Measurements from ENCODE around the gene PRELP.

Gene PRELP

GRCh38 chr1:203519896-203520295 lies 44.3 kb downstream of the PRELP start:
- TF ChIP-seq POLR2A (IDR thresholded peaks at IDR 0.05; ENCODE audit: extremely low read depth, insufficient read length) (no peak), MAX (IDR thresholded peaks at IDR 0.05; ENCODE audit: low read depth, low read length) (no peak)
- no peak overlapping the region for H3K4me3 ChIP-seq (ENCODE audit: low read depth, low read length)
- no peak for DNase-seq (ENCODE audit: low read depth)

GRCh38 chr1:203520315-203520714 lies 44.7 kb downstream of the PRELP start:
- no peak for TF ChIP-seq MYC (IDR thresholded peaks at IDR 0.05; ENCODE audit: low read depth, low read length)
- TF ChIP-seq CTCF (IDR thresholded peaks at IDR 0.05; ENCODE audit: low read depth, low read length) = no peak
- no peak for TF ChIP-seq POLR2A (IDR thresholded peaks at IDR 0.05; ENCODE audit: extremely low read depth, insufficient read length)
- TF ChIP-seq MAX (IDR thresholded peaks at IDR 0.05; ENCODE audit: low read depth, low read length) = no peak
- no peak overlapping the region for H3K4me3 ChIP-seq (ENCODE audit: low read depth, low read length)
- DNase-seq (ENCODE audit: low read depth) = no peak

GRCh38 chr1:203521074-203521794 lies 45.6 kb downstream of the PRELP start:
- no peak for DNase-seq (ENCODE audit: low read depth)

GRCh38 chr1:203521812-203522211 lies 46.2 kb downstream of the PRELP start:
- DNase-seq (ENCODE audit: low read depth) = no peak
- no peak overlapping the region for H3K4me3 ChIP-seq (ENCODE audit: low read depth, low read length)
- no peak for TF ChIP-seq MAX (IDR thresholded peaks at IDR 0.05; ENCODE audit: low read depth, low read length)
- no peak for TF ChIP-seq MYC (IDR thresholded peaks at IDR 0.05; ENCODE audit: low read depth, low read length)
- TF ChIP-seq POLR2A (IDR thresholded peaks at IDR 0.05; ENCODE audit: extremely low read depth, insufficient read length) = no peak

More at GRCh38 chr1:203521074-203521794, 45.6 kb downstream of the PRELP start:
- TF ChIP-seq MYC (IDR thresholded peaks at IDR 0.05; ENCODE audit: low read depth, low read length) (no peak), CTCF (IDR thresholded peaks at IDR 0.05; ENCODE audit: low read depth, low read length) (no peak), MAX (IDR thresholded peaks at IDR 0.05; ENCODE audit: low read depth, low read length) (no peak), POLR2A (IDR thresholded peaks at IDR 0.05; ENCODE audit: extremely low read depth, insufficient read length) (no peak)
- H3K4me3 ChIP-seq (ENCODE audit: low read depth, low read length) = no peak overlapping the region

GRCh38 chr1:203522237-203522636 lies 46.6 kb downstream of the PRELP start:
- H3K4me3 ChIP-seq (ENCODE audit: low read depth, low read length) = no peak overlapping the region
- no peak for TF ChIP-seq CTCF (IDR thresholded peaks at IDR 0.05; ENCODE audit: low read depth, low read length)
- no peak for TF ChIP-seq MYC (IDR thresholded peaks at IDR 0.05; ENCODE audit: low read depth, low read length)
- no peak for TF ChIP-seq MAX (IDR thresholded peaks at IDR 0.05; ENCODE audit: low read depth, low read length)
- no peak for TF ChIP-seq POLR2A (IDR thresholded peaks at IDR 0.05; ENCODE audit: extremely low read depth, insufficient read length)
- no peak for DNase-seq (ENCODE audit: low read depth)

GRCh38 chr1:203523667-203524066 lies 48.1 kb downstream of the PRELP start:
- H3K4me3 ChIP-seq (ENCODE audit: low read depth, low read length) = no peak overlapping the region
- no peak for DNase-seq (ENCODE audit: low read depth)
- TF ChIP-seq MAX (IDR thresholded peaks at IDR 0.05; ENCODE audit: low read depth, low read length) (no peak), CTCF (IDR thresholded peaks at IDR 0.05; ENCODE audit: low read depth, low read length) (no peak), MYC (IDR thresholded peaks at IDR 0.05; ENCODE audit: low read depth, low read length) (no peak), POLR2A (IDR thresholded peaks at IDR 0.05; ENCODE audit: extremely low read depth, insufficient read length) (no peak)

All from NB4 (cell line).